HG02840 (cell line): ENCODE results near the gene ANKRD28.

Experiments used
- ATAC-seq: cut with Tn5 transposase; IDR thresholded peaks from one replicate; pipeline ENCODE4 v1.9.1; 2021; ENCODE audit warnings: mild to moderate bottlenecking, moderate library complexity, moderate number of reproducible peaks; ENCODE audit not compliant: unreplicated experiment, low FRiP score

ANKRD28 gene

DNA sequence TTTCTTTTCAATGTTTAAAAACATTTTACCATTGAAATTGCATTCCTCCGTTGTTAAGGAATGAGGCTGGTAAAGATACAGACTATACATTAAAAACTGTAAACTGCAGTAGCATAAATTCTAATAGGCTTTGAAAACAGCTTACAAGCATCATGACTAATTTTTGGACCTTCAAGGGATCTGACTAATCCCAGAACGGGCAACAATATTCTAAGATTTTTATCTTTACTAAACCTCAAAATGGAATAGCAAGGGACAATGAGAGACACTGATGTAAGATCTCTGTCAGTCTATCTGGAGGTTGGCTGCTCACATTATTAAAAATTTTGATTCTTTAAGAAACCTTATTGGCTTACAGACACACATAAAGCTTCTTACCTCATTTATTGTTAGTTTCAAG lies 121.5 kb downstream of the ANKRD28 start:
- no peak for ATAC-seq

DNA sequence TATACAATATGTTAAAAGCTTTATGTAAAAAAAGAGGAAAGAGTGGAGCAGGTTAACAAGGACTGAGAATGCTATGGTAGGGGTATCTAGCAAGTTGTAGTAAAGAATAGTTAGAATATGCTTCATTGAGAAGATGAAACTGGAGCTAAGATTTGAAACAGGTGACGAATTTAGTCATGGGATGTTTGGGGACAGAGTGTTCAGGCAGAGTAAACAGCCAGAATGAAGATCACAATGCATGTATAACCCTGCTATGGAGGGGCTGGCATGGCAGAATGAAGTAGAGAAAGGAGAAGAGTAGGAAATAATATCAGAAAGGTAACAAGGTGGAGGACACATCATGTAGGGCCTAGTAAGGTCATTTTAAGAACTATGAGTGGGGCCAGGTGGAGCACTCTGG lies 124.2 kb downstream of the ANKRD28 start:
- no peak for ATAC-seq

DNA sequence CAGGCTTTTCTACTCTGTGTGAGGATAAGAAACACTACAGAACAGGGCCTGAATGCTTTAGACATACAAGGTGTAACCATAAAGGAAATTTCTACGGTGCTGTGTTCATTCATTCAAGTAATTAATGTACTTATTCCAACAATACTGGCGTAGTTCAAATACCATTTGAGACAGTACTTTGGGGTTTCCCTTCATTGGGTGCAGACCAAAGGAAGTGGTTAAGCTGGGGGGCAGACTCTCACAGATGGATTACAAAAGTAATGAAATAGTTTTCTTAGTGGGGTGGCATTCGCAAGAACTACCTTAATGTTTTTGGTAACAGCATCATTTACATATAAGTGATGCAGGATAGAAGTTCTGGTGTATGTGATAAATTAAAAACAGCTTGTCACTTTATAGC lies 130.3 kb downstream of the ANKRD28 start:
- no peak for ATAC-seq

DNA sequence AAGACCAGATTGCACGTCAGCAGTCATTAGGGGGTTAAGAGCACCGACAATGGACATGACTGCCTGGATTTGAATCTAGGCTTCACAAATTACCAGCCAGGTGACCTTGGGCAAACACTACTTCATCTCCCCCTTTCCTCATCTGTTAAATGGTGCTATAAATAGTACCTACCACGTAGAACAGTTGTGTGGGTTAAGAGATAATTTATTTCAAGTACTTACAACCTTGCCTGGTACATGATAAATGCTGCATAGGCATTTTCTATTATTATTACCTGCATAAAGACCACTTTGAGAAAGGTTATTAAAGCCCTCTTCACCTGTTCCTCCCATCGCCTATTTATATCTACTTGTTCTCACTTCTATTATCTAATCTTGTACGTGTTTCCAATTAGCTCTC lies 131.5 kb downstream of the ANKRD28 start:
- ATAC-seq, result no peak

DNA sequence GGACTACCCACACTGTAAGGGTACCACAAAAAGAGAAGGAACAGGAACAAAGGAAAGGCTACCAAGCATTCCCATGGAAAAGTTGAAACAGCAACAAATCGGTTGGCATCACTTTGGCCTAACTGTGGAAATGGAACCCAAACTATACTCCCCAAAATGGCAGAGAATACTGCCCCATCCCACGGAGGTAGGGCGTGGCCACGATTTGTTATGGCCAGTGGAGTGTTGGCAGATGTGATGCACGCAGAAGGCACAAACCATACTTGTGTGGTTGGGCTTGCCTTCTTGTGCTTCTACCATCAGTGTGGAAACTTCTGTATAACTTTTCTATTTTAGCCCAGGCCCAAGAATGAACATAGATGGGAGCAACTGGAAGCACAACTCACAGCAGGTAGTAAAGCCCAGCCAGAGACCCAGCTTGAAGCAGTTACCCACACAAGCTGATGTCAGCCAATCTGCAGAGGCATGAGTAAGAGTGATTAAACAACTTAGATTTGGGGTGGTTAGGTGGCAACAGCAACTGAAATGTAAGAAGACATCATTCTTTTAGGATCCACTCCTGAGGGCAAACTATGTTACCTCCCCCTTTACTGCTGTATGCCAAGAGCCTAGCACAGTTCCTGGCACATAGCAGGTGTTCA lies 132.1 kb downstream of the ANKRD28 start:
- no peak for ATAC-seq

DNA sequence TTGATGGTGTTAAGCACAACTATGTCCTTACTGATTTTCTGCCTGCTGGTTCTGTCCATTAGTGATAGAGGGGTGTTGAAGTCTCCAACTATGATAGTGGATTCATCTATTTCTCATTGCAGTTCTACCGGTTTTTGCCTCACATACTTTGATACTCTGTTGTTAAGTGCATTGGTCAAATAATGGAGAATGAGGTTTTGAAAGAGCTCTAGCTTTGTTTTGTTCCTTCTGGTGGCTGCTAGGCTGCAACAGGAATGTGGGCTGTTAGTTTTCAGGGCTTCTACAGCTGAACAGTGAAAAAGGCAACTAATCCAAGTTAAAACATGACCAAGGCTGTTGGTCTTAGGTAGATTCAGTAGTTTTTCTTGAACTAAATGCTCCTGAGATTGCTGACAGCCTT lies 133.6 kb downstream of the ANKRD28 start:
- no peak for ATAC-seq

DNA sequence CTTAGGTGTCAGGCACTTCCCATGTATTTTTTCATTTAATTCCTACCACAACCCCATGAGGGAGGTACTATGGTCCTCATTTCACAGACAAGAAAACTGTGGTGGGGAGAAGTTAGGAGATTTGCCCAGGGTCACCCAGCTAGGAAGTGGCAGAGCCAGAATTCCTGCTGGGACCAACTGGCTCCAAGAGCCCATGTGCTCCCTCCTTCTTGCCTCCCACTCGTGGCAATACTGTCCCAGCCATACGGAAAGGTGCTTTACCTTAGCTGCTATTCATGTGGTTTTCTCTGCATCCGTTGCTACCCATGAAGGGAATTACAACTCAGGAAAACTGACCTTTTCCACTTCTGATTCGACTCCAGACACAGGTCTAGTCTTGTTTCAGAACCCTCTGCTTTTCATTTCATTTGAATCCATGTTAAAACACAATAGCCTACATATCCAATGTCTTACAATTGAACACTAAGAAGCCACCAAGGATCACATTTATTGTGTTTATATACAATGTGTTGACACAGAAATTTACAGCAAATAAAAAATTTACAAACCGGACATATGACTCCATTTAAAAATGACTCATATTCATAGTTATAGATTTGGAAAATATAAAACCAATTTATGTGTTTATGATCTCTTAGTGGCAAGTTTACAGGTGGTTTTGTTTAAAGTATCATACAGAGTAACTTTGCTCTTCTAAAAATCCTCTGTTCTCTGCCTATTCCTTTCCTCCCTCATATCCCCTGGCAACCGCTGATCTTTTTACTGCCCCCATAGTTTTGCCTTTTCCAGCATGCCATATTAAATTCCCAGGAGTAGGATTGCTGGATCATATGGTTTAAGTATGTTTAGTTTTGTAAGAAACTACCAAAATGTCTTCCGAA lies 137.5 kb downstream of the ANKRD28 start:
- ATAC-seq, result no peak

DNA sequence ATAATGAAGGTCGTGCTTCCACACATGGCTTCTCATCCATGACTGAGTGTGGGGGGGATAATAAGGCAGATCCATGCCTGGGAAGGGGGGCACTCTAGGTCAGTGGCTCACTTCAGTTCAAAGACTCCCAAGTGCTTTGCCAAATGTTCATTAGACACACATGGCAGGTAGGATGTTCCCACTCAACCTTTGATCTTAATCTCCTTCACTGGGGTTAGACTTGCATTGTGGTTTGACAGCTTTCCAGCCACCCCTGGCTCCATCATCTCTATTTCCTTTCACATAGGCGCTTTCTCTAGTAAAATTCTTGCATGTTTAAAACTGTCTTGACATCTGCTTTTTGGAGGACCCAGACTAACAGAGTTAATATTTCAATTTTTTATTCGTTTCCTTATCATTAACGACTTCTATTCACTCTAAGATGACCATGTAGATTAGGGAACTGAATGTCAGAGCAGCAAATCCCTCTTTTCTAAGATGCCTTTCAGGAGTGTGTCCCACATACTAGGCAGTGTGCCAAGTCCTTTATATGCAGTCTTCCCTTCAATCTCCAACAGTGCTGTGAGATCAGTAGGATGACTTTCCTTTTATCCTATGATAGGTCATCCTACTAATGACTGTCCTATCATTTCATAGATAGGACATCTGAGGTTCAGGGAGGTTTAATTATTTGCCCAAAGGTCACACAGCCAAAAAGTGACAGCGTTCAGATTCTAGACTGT lies 138.4 kb downstream of the ANKRD28 start:
- no peak for ATAC-seq

DNA sequence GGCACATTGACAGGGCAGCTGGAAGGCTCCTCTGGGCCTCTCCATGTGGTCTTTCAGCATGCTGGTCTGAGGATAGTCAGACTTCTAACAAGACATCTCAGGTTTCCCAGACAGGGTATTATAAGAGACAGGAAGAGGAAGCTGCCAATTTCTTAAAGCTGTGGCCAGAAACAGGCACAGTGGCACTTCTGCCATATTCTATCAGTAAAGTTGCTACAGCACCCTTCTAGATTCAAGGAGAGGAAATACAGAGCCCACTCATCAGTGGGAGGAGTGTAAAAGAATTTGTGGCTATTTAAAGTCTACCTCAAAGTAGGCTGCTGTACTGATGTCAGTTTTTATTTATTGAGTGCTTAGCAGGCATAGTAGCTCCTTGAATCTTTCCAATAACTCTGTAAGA lies 140.8 kb downstream of the ANKRD28 start:
- ATAC-seq, result no peak

DNA sequence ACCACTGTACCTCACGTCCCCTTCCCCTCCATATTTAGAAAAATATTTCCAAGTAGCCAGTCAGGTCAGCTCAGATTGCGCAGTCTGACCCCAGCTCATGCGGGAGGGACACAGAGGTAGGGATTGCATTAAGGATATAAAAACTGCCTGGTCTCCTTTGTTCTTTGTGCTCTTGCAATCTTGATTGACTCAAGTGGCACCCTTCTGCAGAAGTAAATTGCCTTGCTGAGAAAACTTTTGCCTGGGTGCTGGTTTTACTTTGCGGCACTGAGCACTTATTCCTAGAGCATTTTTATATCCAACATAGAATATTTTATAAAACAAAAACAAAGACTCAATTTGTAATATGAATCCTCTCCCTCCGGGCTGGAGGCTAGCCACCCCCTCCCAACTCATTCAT lies 141.4 kb downstream of the ANKRD28 start:
- no peak for ATAC-seq

DNA sequence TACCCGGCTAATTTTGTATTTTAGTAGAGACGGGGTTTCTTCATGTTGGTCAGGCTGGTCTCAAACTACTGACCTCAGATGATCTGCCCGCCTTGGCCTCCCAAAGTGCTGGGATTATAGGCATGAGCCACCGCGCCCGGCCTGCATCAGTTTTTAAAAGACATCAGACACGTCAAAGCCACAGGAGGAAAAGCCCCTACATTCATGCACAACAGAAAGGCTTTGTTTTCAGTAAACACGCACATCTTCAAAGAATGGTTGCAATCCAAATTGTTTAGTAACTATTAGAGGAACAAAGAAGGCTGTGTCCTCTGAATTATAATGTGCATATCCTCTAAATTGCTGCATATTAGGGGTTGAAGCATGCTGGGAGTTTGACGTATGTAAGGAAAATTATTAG lies 142.9 kb downstream of the ANKRD28 start:
- ATAC-seq, result no peak

DNA sequence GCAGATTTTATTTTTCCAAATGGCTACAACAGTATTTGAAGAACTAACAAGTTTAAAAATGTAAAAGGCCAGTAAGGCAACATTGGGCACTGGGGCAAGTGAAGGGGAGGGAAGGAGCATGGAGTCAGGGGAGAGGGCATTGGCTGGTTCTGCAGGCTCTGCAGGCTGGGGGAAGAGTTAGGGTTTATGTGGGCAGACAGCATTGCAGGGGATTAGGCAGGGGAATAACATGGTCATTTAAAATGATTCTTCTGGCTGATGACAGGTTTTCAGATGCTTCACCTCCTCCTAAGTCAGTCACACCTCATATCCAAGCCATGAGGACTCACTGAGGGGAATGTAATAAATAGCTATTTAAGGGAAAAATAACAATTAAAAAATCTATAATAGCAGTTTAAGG lies 143.7 kb downstream of the ANKRD28 start:
- no peak for ATAC-seq

DNA sequence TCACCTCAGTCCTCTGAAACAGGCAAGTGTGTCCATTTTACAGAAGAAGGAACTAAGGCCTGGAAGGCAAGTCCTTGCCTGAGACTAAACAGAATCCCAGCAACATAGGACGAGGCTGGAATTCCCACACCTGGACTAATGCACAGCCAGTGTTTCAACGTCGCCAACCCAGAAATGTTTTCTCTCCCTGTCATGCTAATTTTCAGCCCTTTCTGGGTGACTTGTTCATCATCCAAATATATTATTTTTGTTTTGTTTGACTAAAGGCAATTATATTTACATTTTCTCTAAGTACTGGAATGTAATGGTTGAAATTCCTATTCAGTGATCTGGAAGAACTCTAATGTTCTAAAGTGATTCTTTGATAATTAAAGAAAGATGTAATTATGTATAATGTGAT lies 144.5 kb downstream of the ANKRD28 start:
- no peak for ATAC-seq

DNA sequence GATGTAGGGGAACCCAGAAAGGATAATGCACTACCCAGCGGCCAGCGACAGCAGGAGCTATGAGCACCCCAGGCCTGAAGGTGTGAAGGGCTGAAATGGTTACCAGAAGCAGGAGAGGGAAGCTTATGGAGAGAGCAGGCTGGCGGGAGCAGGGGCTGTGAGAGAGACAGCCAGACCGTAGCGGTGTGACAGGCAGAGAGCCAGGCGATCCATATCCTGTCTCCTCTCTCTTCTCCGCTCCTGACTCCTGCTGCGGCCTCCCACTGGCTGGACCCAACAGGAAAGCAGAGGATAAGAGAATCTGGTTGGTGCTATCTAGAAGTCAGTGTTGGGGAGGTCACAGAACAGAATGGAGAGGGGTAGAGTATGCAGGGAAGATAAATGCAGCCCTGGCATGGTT lies 146.4 kb downstream of the ANKRD28 start:
- ATAC-seq, result no peak

DNA sequence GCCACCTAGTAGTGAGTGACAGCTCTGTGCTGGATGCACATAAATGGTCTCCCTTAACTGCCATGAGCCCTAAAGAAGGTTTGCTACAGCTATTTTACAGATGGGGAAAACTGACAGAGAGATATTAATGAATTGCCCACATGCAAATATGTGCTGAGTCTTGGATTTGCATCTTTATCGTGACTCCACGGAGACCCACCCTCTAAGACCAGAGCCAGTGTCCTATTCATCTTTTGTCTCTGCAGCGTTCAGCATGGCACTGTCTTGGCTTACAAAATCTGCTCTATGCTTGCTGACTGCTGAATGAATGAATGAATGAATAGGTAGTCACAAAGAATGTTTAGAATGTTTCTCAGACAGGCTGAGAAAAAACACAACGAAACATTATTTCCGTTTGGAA lies 147.9 kb downstream of the ANKRD28 start:
- ATAC-seq, result no peak

DNA sequence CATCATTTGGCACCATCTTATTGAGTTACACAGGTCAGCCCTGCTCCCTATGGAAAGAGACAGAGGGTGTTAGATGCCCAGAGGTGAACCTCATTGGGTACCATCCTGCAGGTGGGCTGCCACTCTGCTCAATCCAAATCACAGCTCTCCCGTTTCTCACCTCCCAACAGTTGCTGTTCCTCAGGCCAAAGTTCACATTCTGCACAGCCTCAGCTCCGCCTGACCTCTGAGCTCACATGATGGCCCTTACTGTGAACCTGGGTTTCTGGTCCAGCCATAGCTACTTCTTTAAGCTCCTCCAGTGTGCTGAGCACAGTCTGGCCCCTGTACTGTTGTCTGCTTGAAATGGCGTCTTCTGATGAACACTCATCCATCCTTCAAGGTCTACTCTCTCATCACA lies 148.4 kb downstream of the ANKRD28 start:
- ATAC-seq, result no peak

DNA sequence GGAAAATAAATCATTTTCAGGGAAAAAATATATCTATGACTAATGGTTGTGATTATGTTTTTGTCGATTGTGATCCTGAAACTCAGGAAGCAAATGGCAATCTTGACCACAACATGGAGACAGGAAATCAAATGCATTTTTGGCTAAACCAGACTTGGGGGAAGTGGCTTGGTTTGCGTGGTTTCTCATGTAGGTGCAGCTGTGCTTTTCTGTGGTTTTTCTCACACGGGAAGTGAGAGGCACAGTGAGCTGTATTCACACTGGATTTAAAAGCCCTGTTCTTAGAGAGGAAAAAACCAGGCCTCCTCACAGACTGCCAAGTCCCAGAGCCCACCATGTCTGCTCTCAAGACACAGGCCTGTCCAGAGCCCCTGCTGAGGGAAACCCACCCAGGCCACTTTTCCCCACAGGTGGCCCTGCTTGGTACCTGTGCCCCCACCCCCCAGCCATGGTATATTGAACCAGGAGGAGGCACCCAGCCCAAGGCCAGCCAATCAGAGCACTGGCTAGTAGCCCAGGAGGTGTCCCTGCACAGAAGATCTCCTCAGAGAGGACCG lies 150.1 kb downstream of the ANKRD28 start:
- peak; percentile 82 for ATAC-seq

DNA sequence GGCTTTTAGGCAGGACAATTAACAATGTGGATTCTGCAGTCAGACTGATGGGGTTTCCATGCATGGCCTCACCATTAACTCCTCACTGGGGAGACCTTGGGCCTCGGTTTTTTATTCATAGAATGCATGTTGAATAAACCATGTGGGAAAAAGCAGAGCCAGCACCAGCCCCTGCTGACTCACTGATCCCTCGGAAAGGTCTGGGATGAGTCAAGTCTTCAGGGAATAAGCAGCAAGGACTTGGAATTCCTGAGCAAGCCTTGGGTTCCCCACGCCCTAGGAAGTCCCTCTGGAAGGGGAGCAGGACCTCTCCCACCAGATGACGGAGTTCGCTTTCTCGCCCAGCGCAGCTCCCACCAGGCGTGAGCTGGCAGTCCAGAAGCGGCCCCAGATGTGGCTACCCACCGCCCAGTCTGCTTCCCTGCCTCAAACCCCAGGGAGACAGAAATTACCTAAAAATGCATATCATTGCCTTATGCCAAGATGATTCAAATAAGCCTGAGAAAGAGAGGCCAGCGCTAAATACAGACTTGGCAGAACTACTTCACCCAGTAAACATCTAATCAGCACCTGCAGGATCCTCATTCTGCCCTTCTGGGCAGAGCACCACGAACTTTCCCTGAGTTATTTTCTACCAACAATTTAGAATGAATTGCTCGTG lies 150.8 kb downstream of the ANKRD28 start:
- ATAC-seq, result peak; percentile 6

DNA sequence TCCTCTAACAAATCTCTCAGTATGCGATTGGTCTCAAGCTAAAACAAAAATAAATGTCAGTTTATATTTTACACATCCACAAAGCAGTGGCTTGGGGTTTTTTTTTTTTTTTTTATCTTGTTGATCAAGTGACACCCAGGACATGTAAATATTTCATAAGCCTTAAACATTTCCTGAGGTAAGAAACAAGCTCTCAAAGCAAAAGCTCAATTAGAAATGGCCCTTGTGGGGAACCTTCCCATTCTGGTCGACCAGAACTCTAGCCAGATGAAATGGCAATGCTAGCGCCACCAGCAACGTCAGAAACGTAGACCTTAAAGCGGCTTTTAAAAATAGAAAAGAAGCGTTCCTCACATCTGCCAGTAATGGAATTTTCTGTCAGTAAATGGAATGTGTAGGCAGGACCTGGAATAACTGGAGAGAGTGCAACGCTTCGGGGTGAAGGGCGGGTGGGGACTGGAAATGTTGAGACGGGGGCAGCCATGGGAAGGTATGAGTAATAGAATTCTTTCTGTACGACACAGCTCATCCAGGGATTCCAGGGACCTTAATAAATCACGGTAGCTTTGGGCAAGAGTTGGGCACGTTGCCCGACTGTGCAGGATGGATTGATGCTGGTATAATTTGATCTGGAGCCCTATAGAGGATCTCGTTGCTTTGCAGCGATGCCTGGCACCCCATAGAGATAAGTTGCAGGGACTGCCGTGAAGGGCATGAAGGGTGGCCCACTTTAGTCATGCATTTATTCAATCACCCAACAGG lies 151.9 kb downstream of the ANKRD28 start:
- ATAC-seq, result no peak

DNA sequence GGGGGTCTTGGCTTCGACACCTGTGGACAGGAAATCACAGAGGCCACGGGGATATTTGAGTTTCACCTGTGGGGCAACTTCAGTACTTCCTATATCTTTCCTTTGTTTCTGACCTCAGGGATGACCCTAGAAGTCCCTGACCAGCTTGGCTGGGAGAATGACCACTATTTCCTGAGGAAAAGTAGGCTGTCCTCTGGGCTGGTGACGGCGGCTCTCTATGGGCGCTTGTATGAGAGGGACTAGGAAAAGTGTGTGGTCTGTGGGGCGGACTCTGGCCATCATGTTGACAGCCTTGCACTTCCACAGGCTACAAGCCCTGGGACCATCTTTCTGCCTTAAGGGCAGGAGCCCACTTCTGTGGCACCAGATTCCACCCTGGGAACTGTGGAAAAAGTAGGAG lies 152.5 kb downstream of the ANKRD28 start:
- no peak for ATAC-seq
